ENCODE results near the gene TRIM46. TPM values are rescaled to one million over a fixed set of nuclear protein-coding genes. Genes with fewer than 3 reads are reported as not detected.

The TRIM46 gene
- polyA plus RNA-seq, 1 donor (not counting 4 experiments of a cell fraction or from before 2014, with no cell fraction given): 1.7 TPM

GRCh38 chr1:155124503-155125463 is 48.9 kb upstream of the TRIM46 start:
- Histone ChIP-seq H3K9ac (ENCODE audit: control insufficient read depth, extremely low read depth, insufficient read depth, low read length) (peak overlapping the region; percentile 96), H3K79me2 (ENCODE audit: control insufficient read depth, insufficient read depth, low read length) (peaks cover 17% of the 10 kb centered on the region), H4K20me1 (ENCODE audit: control insufficient read depth, extremely low read depth, insufficient read depth, low read length) (no peaks in the 10 kb centered on the region), H3K4me2 (ENCODE audit: control insufficient read depth, extremely low read depth, insufficient read depth, low read depth, low read length) (peak overlapping the region; percentile 85), H2AFZ (ENCODE audit: control insufficient read depth, low read length) (no peak overlapping the region), H3K4me1 (ENCODE audit: control insufficient read depth, extremely low read depth, insufficient read depth, low read length) (peaks cover 43% of the 10 kb centered on the region), H3K27ac (ENCODE audit: control insufficient read depth, insufficient read depth, low read length) (peak overlapping the region; percentile 84), H3K36me3 (ENCODE audit: control insufficient read depth in 2 of 2, extremely low read depth in 1 of 2, insufficient read depth in 2 of 2, low read length in 2 of 2) (no peaks in the 10 kb centered on the region), H3K27me3 (ENCODE audit: control insufficient read depth, extremely low read depth, insufficient read depth, low read length) (no peaks in the 10 kb centered on the region), H3K4me3 (ENCODE audit: control insufficient read depth in 2 of 3, extremely low read depth in 1 of 3, insufficient read depth in 2 of 3, low read depth in 1 of 3, low read length in 3 of 3) (peak overlapping the region in 2 of 3 experiments; percentile 26 to 48), H3K9me3 (ENCODE audit: control insufficient read depth, low read depth, low read length) (no peaks in the 10 kb centered on the region), H3K9me1 (ENCODE audit: control insufficient read depth, extremely low read depth, insufficient read depth, low read length) (peaks cover 3% of the 10 kb centered on the region)
- DNase-seq (ENCODE audit: low read depth, low spot score) (peak; percentile 85), FAIRE-seq (no peak)
- TF ChIP-seq, protein P1, sequence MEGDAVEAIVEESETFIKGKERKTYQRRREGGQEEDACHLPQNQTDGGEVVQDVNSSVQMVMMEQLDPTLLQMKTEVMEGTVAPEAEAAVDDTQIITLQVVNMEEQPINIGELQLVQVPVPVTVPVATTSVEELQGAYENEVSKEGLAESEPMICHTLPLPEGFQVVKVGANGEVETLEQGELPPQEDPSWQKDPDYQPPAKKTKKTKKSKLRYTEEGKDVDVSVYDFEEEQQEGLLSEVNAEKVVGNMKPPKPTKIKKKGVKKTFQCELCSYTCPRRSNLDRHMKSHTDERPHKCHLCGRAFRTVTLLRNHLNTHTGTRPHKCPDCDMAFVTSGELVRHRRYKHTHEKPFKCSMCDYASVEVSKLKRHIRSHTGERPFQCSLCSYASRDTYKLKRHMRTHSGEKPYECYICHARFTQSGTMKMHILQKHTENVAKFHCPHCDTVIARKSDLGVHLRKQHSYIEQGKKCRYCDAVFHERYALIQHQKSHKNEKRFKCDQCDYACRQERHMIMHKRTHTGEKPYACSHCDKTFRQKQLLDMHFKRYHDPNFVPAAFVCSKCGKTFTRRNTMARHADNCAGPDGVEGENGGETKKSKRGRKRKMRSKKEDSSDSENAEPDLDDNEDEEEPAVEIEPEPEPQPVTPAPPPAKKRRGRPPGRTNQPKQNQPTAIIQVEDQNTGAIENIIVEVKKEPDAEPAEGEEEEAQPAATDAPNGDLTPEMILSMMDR (optimal IDR thresholded peaks at IDR 0.05 in 1 of 3, IDR thresholded peaks at IDR 0.05 in 1 of 3, conservative IDR thresholded peaks at IDR 0.05 in 1 of 3; ENCODE audit: extremely low read depth in 1 of 3, insufficient read depth in 2 of 3, low read length in 3 of 3): no peak
- no peak for TF ChIP-seq EZH2 (IDR thresholded peaks at IDR 0.05; ENCODE audit: low read length)
- dilution Hi-C loops (cut with MboI; ENCODE audit: extremely low pct_ligation_motif_present, low sequenced_read_pairs): no loop called here

GRCh38 chr1:155125511-155125945 is 48.1 kb upstream of the TRIM46 start:
- Histone ChIP-seq H3K4me3 (ENCODE audit: control insufficient read depth in 2 of 3, extremely low read depth in 1 of 3, insufficient read depth in 2 of 3, low read depth in 1 of 3, low read length in 3 of 3) (peak overlapping the region in 2 of 3 experiments; percentile 6 to 48), H3K27me3 (ENCODE audit: control insufficient read depth, extremely low read depth, insufficient read depth, low read length) (no peaks in the 10 kb centered on the region), H2AFZ (ENCODE audit: control insufficient read depth, low read length) (peak overlapping the region; percentile 16), H3K79me2 (ENCODE audit: control insufficient read depth, insufficient read depth, low read length) (peaks cover 24% of the 10 kb centered on the region), H3K9me3 (ENCODE audit: control insufficient read depth, low read depth, low read length) (no peaks in the 10 kb centered on the region), H3K27ac (ENCODE audit: control insufficient read depth, insufficient read depth, low read length) (peak overlapping the region; percentile 84), H3K9ac (ENCODE audit: control insufficient read depth, extremely low read depth, insufficient read depth, low read length) (peak overlapping the region; percentile 96), H3K4me2 (ENCODE audit: control insufficient read depth, extremely low read depth, insufficient read depth, low read depth, low read length) (peak overlapping the region; percentile 85), H3K36me3 (ENCODE audit: control insufficient read depth in 2 of 2, extremely low read depth in 1 of 2, insufficient read depth in 2 of 2, low read length in 2 of 2) (peaks cover 0 to under 1% of the 10 kb centered on the region in 2 experiments), H4K20me1 (ENCODE audit: control insufficient read depth, extremely low read depth, insufficient read depth, low read length) (no peaks in the 10 kb centered on the region), H3K4me1 (ENCODE audit: control insufficient read depth, extremely low read depth, insufficient read depth, low read length) (peaks cover 50% of the 10 kb centered on the region), H3K9me1 (ENCODE audit: control insufficient read depth, extremely low read depth, insufficient read depth, low read length) (peaks cover 3% of the 10 kb centered on the region)
- no peak for TF ChIP-seq EZH2 (IDR thresholded peaks at IDR 0.05; ENCODE audit: low read length)
- TF ChIP-seq, protein P1 (optimal IDR thresholded peaks at IDR 0.05 in 1 of 3, IDR thresholded peaks at IDR 0.05 in 1 of 3, conservative IDR thresholded peaks at IDR 0.05 in 1 of 3; ENCODE audit: extremely low read depth in 1 of 3, insufficient read depth in 2 of 3, low read length in 3 of 3): peak in 1 of 3 experiments; percentile 12
- DNase-seq (ENCODE audit: low read depth, low spot score) (peak; percentile 80), FAIRE-seq (peak; percentile 20)
- dilution Hi-C loops (cut with MboI; ENCODE audit: extremely low pct_ligation_motif_present, low sequenced_read_pairs): no loop called here

Data from keratinocyte (primary cell).